Caki2 (cell line): ENCODE data around the gene SPHK1. TPM values are rescaled to one million over a fixed set of nuclear protein-coding genes. Genes with fewer than 3 reads are reported as not detected.
"Not testable (repeated sequence)": the region's sequence is repeated elsewhere in the genome, so short reads cannot be mapped to it uniquely, and the experiment has no call there.

ENCODE experiments used
- DNase-seq: peaks from one replicate; pipeline ENCODE4 v3.0.0-alpha.2; 2015; ENCODE audit warnings: low read depth
- in situ Hi-C: cut with HindIII; loops from 2 replicates; pipeline ENCODE4 v1.10.0; 2016; ENCODE audit warnings: low sequenced_read_pairs, low pct_unique_long_range_greater_than_20kb, mixed read lengths
- total RNA-seq: library from RNA; depleted of rRNA; stranded (reverse); fragments of >200 nt; shearing (Covaris generic); gene quantifications from 2 replicates; pipeline ENCODE4 v1.2.3, GENCODE V29; 2014; ENCODE audit warnings: low replicate concordance; rRNA removed

SPHK1 gene, protein sequence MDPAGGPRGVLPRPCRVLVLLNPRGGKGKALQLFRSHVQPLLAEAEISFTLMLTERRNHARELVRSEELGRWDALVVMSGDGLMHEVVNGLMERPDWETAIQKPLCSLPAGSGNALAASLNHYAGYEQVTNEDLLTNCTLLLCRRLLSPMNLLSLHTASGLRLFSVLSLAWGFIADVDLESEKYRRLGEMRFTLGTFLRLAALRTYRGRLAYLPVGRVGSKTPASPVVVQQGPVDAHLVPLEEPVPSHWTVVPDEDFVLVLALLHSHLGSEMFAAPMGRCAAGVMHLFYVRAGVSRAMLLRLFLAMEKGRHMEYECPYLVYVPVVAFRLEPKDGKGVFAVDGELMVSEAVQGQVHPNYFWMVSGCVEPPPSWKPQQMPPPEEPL
- total RNA-seq: 18.5 and 33.9 TPM in 2 replicates

DNA sequence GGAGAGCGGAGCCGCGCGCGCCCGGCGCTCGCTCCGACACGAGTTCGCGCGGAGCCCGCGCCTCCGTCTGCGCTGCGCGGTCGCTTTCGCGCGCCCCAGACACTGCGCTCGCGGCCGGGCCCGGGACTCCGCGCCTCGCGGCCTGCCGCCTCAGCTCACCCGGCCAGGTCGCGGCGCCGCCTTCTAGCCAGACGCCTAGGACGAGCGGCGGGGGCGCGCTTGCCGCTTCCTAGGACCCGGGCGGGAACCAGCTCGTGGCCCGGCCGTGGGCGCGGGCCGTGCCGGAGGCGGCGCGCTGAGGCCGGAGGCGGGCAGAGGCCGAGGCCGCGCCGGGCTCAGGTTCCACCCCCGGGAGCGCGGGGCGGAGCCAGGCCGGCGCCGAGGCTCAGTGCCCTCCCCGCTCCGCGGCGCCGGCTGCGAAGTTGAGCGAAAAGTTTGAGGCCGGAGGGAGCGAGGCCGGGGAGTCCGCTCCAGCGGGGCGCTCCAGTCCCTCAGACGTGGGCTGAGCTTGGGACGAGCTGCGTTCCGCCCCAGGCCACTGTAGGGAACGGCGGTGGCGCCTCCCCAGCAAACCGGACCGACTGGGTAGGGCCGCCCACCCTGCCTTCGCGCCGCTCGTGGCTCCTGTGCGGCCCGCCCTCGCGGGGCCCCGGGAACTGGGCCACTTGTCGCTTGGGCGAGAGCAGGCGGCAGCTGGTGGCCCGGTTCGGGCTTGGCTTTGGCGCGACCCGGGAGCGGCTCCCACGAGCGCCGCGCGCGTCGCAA lies at the start of gene SPHK1:
SPHK1 (plus strand) TSS at position 388 of the 765 bp plus-strand sequence. CDS start 1,036 bp downstream, outside the sequence.
- in situ Hi-C loops: no loop called here
- DNase-seq: peak; percentile 80

DNA sequence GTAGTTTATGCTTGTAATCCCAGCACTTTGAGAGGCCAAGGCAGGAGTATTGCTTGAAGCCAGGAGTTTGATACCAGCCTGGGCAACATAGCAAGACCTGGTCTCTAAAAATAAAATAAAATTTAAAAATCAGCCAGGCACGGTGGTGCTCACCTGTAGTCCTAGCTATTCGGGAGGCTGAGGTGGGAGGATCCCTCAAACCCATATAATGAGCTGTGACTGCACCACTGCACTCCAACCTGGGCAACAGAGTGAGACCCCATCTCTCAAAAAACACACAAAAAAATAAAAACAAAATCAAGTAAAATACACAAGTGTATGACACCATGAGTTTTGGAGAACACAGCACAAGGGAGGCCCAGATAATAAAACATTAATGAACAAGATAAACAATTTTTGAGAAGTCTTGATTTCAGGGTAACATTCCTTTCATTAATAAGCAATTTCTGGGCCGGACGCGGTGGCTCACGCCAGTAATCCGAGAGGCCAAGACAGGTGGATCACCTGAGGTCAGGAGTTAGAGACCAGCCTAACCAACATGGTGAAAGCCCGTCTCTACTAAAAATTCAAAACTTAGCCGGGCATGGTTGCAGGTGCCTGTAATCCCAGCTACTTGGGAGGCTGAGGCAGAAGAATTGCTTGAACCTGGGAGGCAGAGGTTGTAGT lies 48.6 kb upstream of the SPHK1 start:
- in situ Hi-C loops: no loop called here
- no peak for DNase-seq

DNA sequence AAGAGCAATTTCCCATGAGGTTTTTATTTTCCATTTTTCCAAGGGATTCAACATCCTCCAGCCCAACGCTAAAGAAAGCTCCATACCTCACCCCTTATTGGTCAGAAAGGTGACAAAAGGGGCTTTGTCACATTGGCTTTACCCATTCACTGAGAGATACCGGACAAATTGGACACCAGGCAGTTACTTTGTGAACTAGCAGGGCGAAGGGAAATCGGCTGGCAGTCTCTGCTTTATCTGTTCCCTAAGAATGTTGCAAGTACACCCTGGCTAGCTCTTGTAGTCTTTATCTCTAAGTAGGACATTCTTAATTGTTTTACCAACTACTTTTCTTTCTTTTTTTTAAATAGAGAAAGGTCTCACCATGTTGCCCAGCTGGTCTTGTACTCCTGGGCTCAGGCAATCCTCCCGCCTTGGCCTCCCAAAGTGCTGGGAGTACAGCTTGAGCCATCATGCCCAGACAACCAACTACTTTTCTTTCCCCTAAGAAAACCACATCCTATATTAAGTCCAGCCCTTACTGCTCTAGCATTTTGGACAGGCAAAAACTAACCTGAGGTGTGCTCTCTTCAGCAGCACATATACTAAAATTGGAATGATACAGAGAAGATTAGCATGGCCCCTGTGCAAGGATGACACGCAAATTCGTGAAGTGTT lies 47.5 kb upstream of the SPHK1 start:
- DNase-seq: no peak
- in situ Hi-C loops: no loop called here

DNA sequence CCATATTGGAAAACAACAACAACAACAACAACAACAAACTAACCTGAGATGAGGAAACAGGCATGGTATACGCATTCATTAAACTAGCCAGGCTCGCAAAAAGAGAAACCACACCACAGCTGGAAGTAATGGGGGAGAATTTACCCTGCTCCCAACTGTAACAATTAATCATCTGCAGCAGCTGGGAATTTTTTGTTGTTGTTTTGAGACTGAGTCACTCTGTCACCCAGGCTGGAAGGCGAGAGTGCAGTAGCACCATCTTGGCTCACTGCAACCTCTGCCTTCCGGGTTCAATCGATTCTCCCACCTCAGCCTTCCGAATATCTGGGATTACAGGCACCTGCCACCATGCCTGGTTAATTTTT lies 47.0 kb upstream of the SPHK1 start:
- DNase-seq: no peak
- in situ Hi-C loops: no loop called here

DNA sequence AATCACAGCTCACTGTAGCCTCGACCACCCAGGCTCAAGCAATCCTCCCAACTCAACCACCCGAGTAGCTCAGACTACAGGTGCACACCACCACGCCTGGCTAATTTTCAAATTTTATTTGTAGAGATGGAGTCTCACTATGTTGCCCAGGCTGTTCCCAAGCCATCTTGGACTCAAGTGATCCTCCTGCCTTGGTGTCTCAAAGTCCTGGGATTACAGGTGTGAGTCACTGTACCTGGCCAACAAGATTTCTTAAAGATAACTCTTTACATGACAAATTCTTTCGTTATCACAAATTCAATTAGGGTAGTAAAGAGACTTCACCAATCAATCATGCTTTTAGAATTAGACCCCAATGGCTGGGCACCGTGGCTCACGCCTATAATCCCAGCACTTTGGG lies 43.1 kb upstream of the SPHK1 start:
- in situ Hi-C loops: no loop called here
- no peak for DNase-seq

DNA sequence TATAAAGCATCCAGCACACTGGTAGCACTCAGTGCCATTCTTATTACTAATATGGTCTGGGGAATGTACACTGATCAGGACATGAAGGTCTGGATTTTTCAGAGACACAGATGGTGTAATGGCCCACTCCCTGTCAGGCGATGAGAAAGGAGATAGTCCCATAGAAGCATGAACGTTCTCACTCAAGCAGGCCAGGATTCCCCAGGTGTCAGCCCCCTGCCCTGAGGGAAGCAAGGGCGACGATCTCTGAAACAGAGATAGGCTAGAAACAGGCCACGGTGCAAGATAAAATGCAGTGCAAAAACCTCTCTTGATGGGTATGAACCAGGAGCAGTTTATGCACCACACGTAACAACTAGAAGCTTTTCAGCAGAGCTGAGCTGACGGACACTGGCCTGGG lies 41.3 kb upstream of the SPHK1 start:
- DNase-seq: no peak
- in situ Hi-C loops: no loop called here

DNA sequence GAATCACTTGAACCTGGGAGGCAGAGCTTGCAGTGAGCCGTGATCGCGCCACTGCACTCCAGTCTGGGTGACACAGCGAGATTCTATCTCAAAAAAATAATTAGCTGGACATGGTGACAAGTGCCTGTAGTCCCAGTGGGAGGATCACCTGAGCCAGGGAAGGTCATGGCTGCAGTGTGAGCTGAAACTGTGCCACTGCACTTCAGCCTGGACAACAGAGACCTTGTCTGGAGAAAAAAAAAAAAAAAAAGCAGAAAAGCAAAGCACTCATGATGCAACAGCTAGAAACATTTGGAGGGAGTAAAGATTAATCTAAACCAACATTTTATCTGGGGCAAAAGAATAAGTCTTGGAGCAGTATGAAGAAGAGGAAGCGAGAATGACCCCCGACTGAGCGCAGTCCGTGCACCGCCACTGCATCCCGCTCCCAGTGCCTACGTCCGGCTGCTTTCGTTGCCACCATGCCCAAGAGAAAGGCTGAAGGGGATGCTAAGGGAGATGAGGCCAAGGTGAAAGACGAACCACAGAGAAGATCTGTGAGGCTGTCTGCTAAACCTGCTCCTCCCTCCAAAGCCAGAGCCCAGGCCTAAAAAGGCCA lies 38.9 kb upstream of the SPHK1 start:
- in situ Hi-C loops: no loop called here
- DNase-seq: no peak

DNA sequence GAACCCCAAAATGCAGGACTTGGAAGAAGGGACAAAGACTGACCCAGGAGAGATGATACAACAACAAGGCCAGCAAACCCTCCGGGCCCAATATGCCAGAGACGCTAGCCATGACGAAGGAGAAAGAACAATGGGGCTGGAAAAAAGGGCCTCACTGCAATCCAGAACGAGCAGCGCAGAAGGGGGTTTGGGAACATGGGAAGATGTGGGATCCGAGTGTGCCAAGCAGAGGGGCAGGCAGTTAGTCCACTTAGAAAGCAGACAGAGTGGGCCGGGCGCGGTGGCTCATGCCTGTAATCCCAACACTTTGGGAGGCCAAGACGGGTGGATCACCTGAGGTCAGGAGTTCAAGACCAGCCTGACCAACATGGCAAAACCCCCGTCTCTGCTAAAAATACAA lies 37.5 kb upstream of the SPHK1 start:
- DNase-seq, in situ Hi-C loops: not testable (repeated sequence)

DNA sequence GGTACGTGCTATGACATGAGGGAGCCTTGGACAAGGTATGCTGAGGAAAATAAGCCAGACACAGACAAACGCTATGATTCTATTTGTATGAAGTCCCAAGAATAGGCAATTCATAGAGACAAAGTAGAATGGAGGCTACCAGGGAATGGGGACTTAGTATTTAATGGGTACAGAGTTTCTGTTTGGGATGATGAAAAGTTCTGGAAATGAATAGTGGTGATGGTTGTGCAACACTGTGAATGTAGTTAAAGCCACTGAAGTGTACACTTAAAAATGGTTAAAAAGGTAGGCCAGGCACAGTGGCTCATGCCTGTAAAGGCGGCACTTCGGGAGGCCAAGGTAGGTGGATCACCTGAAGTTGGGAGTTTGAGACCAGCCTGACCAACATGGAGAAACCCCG lies 33.9 kb upstream of the SPHK1 start:
- no peak for DNase-seq
- in situ Hi-C loops: no loop called here

DNA sequence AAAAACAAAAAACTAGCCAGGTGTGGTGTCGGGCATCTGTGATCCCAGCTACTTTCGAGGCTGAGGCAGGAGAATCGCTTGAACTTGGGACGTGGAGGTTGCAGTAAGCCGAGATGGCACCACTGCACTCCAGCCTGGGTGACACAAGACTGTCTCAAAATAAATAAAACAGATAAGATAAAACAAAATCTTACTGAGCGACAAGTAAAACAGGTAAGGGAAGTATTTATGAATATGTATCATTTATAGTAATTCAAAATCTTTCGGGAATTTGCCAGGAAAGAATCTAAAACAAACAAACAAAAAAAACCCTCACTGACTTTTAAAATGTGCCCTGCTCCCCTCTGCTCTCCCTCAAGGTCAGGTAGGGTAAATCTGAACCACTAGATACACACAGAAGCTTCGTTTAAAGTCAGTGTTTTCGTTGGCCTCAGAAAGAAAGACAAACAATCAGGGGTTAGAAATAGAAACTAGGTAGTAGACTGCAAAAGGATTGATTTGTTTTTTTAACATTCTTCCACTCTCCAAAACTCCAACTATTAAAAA lies 32.8 kb upstream of the SPHK1 start:
- DNase-seq: no peak
- in situ Hi-C loops: no loop called here

DNA sequence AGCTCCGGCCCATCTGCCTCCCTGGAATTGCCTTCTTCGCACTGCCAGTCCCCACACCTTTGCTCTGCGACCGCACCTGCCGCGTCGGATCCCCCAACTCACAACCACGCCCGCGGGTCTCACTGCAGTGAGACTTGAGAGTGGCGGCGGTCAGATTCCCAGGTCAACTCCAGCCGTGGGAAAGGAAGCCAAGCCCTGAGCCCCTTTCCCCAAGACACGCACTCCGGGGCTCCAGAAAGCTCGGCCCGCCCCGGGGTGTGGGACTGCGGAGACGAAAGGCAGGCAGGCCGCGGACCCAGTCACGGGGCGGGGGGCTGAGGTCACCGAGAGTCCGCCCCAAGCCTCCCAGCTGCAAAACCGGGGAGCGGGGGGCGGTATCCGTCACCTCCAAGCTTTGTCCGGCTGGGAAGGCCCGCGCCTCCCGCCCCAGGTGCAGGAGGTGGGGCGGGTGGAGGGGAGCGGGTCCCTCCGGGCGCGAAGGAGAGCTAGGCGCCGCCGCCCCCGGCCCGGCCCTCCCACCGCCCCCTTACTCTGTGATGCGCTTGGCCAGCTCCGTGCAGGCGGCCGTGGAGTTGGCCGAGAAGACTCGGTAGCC lies 31.3 kb upstream of the SPHK1 start:
- DNase-seq: peak; percentile 23
- in situ Hi-C loops: no loop called here

DNA sequence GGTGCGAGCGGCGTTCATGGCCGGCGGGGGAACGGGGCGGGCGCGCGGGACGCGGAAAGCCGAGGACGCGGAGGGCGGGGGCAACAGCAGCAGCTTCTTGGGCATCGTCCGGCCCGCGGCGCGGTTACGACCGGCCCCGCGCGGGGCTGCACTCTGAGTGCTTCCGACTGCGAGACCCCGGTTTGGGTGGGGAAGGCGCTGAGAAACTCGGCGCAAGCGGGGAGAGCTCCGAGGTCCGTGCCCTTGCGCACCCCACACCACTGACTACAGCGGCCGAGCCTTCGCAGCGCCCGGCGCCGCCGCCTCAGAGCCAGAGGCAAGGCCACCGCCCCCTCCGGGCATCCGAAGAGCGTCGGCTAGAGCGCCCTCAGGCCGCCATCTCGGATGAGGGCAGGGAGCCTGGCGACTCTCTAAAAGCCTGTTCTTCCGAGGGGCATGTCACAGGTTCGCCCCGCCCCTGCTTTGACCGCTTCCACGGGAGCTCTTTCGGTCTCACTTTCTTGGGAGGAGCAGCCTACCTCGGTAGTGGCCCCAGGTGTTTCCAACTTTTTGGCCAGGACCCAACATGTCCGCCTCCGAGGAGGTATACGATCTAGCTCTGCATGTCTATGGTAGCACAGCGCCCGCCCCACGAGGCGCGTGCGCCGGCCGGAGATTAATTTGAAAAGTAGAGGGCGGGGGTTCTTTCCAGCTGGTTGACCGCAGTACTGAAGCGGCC lies 30.7 kb upstream of the SPHK1 start, which contains the start of gene PRPSAP1:
PRPSAP1 (minus strand) TSS at position 318 of the 718 bp plus-strand sequence; CDS start at position 105, 213 bp downstream.
- in situ Hi-C loops: no loop called here
- peak; percentile 96 for DNase-seq

DNA sequence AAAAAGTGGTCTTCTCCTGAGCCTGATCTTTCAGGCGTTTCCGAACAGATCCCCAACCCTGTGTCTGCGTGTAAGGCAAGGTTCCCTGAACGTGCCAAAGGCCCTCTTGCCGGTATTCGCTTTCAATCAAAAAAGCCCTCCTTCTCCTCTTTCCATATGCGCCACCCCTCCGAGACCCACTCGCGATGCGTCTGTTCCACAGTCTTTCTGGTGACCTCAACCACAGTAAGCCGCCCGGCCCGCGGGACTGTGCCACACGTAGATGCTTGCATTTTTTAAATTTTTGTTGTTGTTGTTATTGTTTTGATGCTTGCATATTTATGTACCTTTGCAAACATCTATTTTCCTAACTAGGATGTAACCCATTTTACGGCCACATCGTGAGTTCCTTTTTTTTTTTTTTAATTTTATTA lies 30.1 kb upstream of the SPHK1 start:
- in situ Hi-C loops: no loop called here
- no peak for DNase-seq

DNA sequence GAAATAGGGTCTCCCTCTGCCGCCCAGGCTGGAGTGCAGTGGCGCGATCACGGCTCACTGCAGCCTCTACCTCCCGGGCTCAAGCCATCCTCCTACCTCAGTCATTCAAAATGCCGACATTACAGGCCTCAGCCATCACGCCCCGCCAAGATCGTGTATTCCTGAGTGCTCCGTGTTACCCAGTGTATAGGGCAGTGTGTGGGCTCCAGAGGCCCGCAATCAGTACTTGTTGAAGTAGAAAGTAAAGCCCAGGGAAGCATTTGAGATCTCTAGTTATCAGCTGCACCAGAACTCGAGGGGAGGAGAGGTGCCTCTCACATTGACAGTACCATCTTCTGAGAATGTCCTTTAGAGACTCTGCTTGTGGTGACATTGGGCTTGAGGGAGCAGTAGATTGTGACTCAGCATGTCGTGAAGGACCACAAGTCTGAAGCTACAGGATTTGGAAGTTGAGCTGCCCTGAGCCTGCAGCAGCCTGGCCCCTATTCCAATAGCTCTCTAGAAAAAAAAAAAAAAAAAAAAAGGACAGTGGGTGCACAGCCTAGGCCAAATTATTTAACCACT lies 29.6 kb upstream of the SPHK1 start:
- in situ Hi-C loops: no loop called here

DNA sequence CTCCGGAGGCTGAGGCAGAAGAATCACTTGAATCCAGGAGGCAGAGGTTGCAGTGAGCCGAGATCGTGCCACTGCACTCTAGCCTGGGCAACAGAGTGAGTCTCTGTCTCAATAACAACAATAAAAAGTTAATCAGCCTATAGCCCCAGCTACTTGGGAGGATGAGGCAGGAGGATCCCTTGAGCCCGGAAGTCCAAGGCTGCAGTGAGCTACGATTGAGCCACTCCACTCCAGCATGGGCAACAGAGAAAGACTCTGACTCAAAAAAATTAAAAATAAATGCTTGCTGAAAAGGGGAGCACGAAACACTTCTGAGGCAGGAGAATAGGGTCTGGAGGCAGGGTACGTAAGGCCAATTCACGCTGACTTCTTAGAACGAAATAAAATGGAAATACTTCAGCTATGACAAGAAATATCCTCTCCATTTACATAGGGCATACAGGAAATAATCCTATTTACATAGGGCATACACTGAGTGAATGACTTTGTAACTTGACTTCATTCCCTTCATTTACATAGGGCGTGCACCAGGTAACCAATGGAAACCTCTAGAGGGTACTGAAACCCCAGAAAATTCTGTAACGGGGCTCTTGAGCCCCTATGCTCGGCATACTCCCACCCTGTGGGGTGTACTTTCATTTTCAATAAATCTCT lies 27.5 kb upstream of the SPHK1 start:
- in situ Hi-C loops: no loop called here

More for the DNA sequence above, 29.6 kb upstream of the SPHK1 start:
- peak; percentile 31 for DNase-seq

DNA sequence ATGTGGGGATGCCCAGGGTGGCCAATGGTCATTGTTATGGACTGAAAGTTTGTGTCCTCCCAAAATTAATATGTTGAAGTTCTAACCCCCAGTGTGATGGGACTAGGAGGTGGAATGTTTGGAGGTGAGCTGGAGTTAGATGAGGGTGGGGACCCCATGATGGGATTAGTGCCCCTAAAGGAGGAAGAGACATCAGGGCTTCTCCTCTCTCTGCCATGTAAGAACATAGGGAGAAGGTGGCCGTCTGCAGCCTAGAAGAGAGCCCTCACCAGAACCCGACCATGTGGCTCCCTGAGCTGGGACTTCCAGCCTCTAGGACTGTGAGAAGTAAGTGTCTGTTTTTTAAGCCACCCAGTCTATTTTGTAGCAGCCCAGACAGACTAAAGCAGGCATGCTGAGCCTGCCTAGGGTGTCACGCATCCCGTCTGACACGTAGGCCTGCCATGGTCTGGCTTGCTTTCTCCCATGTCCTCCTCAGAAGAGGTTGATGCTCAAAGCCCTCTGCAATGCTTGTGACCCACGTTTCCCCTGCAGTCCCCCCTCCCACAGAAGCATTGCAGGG lies 26.7 kb upstream of the SPHK1 start:
- DNase-seq: no peak
- in situ Hi-C loops: no loop called here

More for the DNA sequence above, 27.5 kb upstream of the SPHK1 start:
- no peak for DNase-seq
